CD4-positive, alpha-beta memory T cell (primary cell): ENCODE results near the gene CGNL1. TPM values are rescaled to one million over a fixed set of nuclear protein-coding genes. Genes with fewer than 3 reads are reported as not detected.

Source experiments
- CTCF ChIA-PET: fragments of 350-600 bp; sonication (Branson Sonifier 250); formaldehyde crosslinking; loops from one replicate; lab custom pipeline; 2021; ENCODE audit warnings: inconsistent platforms; ENCODE audit not compliant: partially characterized antibody; lab: Charles Lee
- POLR2A ChIA-PET: fragments of 350-600 bp; sonication (Branson Sonifier 250); formaldehyde crosslinking; loops from one replicate; lab custom pipeline; 2021; ENCODE audit not compliant: partially characterized antibody; lab: Charles Lee
- DNase-seq, 5 donors: peaks; one replicate each; pipeline versions ENCODE4 v3.0.0 to v3.0.0-alpha.2; 2020 to 2022; ENCODE audit warnings: mixed read lengths in 1 of 5
- H3K27ac ChIP-seq: one replicate; pipeline ENCODE4 v1.7.0; 2013; ENCODE audit warnings: low read depth, low read length
- H3K27me3 ChIP-seq: 2 replicates; pipeline ENCODE4 v1.7.0; 2013; ENCODE audit warnings: mild to moderate bottlenecking, low read length, moderate library complexity; ENCODE audit not compliant: insufficient read depth
- H3K36me3 ChIP-seq: 2 replicates; pipeline ENCODE4 v1.7.0; 2013; ENCODE audit warnings: mild to moderate bottlenecking, low read length, moderate library complexity; ENCODE audit not compliant: insufficient read depth
- H3K4me1 ChIP-seq: 2 replicates; pipeline ENCODE4 v1.7.0; 2013; ENCODE audit warnings: mild to moderate bottlenecking, low read length, moderate library complexity; ENCODE audit not compliant: insufficient read depth
- H3K4me3 ChIP-seq, 2 donors: one replicate each; pipeline ENCODE4 v1.7.0; 2013; ENCODE audit warnings: low read length in 2 of 2, mild to moderate bottlenecking in 1 of 2
- H3K9me3 ChIP-seq, 2 donors: one replicate each; pipeline ENCODE4 v1.7.0; 2013; ENCODE audit warnings: low read length in 2 of 2, control low read depth in 1 of 2; ENCODE audit not compliant: control insufficient read depth in 1 of 2
- H3K27ac Mint-ChIP-seq, 7 donors: one replicate each; pipeline ENCODE4 v1.8.0; 2020 to 2021; ENCODE audit warnings: mixed read lengths in 7 of 7, mild to moderate bottlenecking in 6 of 7, inconsistent platforms in 3 of 7, moderate library complexity in 3 of 7
- H3K27me3 Mint-ChIP-seq, 2 donors: one replicate each; pipeline ENCODE4 v1.8.0; 2020 to 2021; ENCODE audit warnings: mixed read lengths in 2 of 2
- H3K36me3 Mint-ChIP-seq, 2 donors: one replicate each; pipeline ENCODE4 v1.8.0; 2020 to 2021; ENCODE audit warnings: mixed read lengths in 2 of 2, inconsistent platforms in 1 of 2, mild to moderate bottlenecking in 1 of 2
- H3K4me1 Mint-ChIP-seq, 4 donors: one replicate each; pipeline ENCODE4 v1.8.0; 2020 to 2021; ENCODE audit warnings: mixed read lengths in 4 of 4, mild to moderate bottlenecking in 1 of 4
- H3K4me3 Mint-ChIP-seq, 8 donors: one replicate each; pipeline ENCODE4 v1.8.0; 2020 to 2021; ENCODE audit warnings: mixed read lengths in 8 of 8, mild to moderate bottlenecking in 7 of 8, moderate library complexity in 6 of 8, inconsistent platforms in 3 of 8
- H3K9me3 Mint-ChIP-seq, 8 donors: one replicate each; pipeline ENCODE4 v1.8.0; 2020 to 2021; ENCODE audit warnings: mixed read lengths in 8 of 8, mild to moderate bottlenecking in 5 of 8, inconsistent platforms in 3 of 8, moderate library complexity in 1 of 8
- intact Hi-C: fragments of 100-400 bp; cut with micrococcal nuclease; formaldehyde crosslinking; loops from one replicate; pipeline ENCODE4 v1.15.1; 2023
- polyA plus RNA-seq, 2 donors: library from polyadenylated mRNA; unstranded; fragments of 300-500 nt; fragmentation: Illumina TruSeq; gene quantifications; one replicate each; pipeline ENCODE4 v1.2.3, GENCODE V29; 2021
- total RNA-seq, 2 experiments: library from RNA; stranded (reverse); gene quantifications; one replicate each; pipeline ENCODE4 v1.2.3, GENCODE V29; 2021

CGNL1 gene
- total and polyA plus RNA-seq, 4 experiments from 2014 or later = not detected

DNA sequence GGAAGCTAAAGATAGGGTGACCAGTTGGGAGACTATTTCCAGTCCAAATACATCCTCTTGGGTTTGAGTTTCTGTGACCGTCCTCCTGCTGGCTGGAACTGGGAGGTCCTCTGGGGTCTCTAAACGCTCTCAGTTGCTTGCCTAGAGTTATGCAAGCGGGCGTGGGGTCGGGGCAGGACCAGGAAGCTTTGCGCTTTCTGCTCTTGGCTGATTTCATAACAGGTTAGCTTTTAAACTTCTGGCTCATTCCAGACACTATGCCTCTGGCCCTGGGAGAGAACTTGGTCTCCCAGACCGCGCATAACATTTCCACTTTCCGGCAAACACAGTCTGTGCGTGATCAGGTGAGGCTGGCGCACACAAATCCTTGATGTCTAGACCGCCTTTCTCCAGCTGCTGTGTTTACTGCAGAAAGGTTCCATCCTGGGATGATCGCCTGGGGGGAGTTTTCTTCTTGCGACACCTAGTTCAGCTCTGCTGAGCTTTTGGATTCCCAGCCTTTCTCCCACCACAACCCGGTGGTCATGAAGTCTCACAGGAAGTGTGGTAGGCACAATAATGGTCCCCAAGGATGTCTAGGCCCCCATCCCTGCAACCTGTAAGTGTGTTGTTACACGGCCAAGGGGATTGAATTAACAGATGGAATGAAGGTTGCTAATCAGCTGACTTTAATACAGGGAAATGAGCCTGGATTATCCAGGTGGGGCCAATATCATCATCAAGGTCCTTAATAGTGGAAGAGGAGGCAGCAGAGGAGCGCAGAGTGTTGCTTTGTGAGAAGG is 23.6 kb upstream of the CGNL1 start:
- Histone ChIP-seq H3K9me3 (no peaks in the 10 kb centered on the region), H3K4me1 (no peaks in the 10 kb centered on the region), H3K27me3 (no peaks in the 10 kb centered on the region), H3K27ac (no peak overlapping the region), H3K36me3 (no peaks in the 10 kb centered on the region), H3K4me3 (no peak overlapping the region)
- no peak for DNase-seq
- H3K27me3 Mint-ChIP-seq = peaks cover 6 to 17% of the 10 kb centered on the region in 2 donors
- H3K27ac Mint-ChIP-seq = no peak overlapping the region
- H3K4me1 Mint-ChIP-seq = no peaks in the 10 kb centered on the region
- no peaks in the 10 kb centered on the region for H3K36me3 Mint-ChIP-seq
- intact Hi-C loops = no loop called here
- ChIA-PET CTCF (no interaction called here), POLR2A (no interaction called here)
- no peak overlapping the region for H3K4me3 Mint-ChIP-seq
- H3K9me3 Mint-ChIP-seq = peaks cover 0 to 1% (median 0%) of the 10 kb centered on the region in 8 donors

GRCh38 chr15:57353317-57353804 is 22.9 kb upstream of the CGNL1 start:
- Histone ChIP-seq H3K4me3 (no peak overlapping the region), H3K27me3 (no peaks in the 10 kb centered on the region), H3K27ac (no peak overlapping the region), H3K9me3 (no peaks in the 10 kb centered on the region), H3K4me1 (no peaks in the 10 kb centered on the region), H3K36me3 (no peaks in the 10 kb centered on the region)
- no peak for DNase-seq
- H3K27ac Mint-ChIP-seq = no peak overlapping the region
- ChIA-PET POLR2A (no interaction called here), CTCF (no interaction called here)
- H3K4me3 Mint-ChIP-seq = no peak overlapping the region
- H3K4me1 Mint-ChIP-seq = no peaks in the 10 kb centered on the region
- H3K36me3 Mint-ChIP-seq = no peaks in the 10 kb centered on the region
- H3K27me3 Mint-ChIP-seq = peaks cover 6 to 18% of the 10 kb centered on the region in 2 donors
- intact Hi-C loops = no loop called here
- peaks cover 0 to 1% (median 0%) of the 10 kb centered on the region in 8 donors for H3K9me3 Mint-ChIP-seq

DNA sequence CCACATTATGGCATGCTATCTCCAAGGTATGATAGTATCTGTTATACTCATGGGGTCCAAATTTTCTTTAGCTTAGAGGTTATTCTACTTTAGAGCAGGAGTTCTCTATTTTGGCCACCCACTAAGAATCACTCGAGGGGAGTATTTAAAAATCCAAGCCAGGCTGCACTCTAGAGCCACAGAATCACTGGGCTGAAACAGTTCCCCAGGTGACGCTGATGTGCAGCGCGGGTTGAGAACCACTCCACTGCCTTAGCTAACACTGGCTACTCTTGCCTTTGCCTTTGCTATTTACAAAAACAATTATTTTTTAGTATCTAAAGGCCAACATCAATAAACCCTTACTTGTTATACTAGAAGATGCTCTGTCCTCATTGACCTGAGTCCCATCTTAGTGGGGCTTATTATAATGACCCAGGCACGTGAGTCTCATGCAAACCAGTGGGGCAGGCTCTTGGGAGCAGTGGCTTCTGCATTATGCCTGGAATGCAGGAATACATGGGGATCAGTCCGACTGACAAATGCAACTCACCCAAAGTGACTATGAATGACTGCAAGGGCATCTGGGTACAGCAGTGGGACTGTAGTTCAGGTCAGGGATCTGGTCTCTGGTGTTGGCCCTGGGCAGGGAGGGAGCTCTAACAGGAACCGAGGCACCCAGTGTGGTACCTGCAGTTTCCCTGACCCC is 21.7 kb upstream of the CGNL1 start:
- Histone ChIP-seq H3K4me3 (no peak overlapping the region), H3K9me3 (no peaks in the 10 kb centered on the region), H3K27ac (no peak overlapping the region), H3K4me1 (no peaks in the 10 kb centered on the region), H3K27me3 (no peaks in the 10 kb centered on the region), H3K36me3 (no peaks in the 10 kb centered on the region)
- POLR2A ChIA-PET = no interaction called here
- H3K36me3 Mint-ChIP-seq = no peaks in the 10 kb centered on the region
- no peaks in the 10 kb centered on the region for H3K4me1 Mint-ChIP-seq
- no peak overlapping the region for H3K4me3 Mint-ChIP-seq
- DNase-seq = no peak
- no peak overlapping the region for H3K27ac Mint-ChIP-seq
- intact Hi-C loops = no loop called here
- CTCF ChIA-PET = interaction anchor here (1.1 kb wide), 1 partner anchor 14 kb away, joined by 3 read pairs; no protein-coding TSS in a partner anchor
- peaks cover 6 to 18% of the 10 kb centered on the region in 2 donors for H3K27me3 Mint-ChIP-seq
- H3K9me3 Mint-ChIP-seq = peaks cover 0 to 1% (median 0%) of the 10 kb centered on the region in 8 donors

DNA sequence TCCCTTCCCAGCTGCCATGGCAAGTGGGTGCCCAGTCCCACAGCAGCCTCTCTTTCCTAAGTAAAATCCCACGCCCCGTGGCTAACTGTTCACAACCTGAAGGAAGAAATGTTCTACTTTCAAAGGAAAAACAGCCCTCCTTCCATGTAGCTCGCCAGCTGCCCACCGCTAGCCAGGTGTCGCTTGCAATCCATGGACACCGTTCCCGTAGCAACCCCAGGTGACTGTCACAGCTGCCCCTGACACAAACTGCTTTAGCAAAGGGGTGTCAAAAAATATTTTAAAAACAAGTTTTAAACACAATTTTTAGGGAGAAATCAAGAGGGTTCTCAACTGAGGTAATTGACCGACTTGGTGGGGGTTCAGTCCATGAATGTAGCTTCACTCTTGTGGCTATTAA is 21.0 kb upstream of the CGNL1 start:
- Histone ChIP-seq H3K36me3 (no peaks in the 10 kb centered on the region), H3K9me3 (no peaks in the 10 kb centered on the region), H3K27me3 (no peaks in the 10 kb centered on the region), H3K4me3 (no peak overlapping the region), H3K27ac (no peak overlapping the region), H3K4me1 (no peaks in the 10 kb centered on the region)
- Mint-ChIP-seq H3K4me3 (no peak overlapping the region), H3K27me3 (peaks cover 6 to 18% of the 10 kb centered on the region in 2 donors), H3K36me3 (no peaks in the 10 kb centered on the region), H3K27ac (no peak overlapping the region), H3K9me3 (peaks cover 0 to 1% (median 0%) of the 10 kb centered on the region in 8 donors), H3K4me1 (no peaks in the 10 kb centered on the region)
- DNase-seq = no peak
- ChIA-PET CTCF (interaction anchor here (1.1 to 1.3 kb wide), 2 partner anchors 12 to 15 kb away, joined by 3 to 4 read pairs; no protein-coding TSS in a partner anchor), POLR2A (no interaction called here)
- intact Hi-C loops = no loop called here

GRCh38 chr15:57356178-57356577 is 20.1 kb upstream of the CGNL1 start:
- Histone ChIP-seq H3K9me3 (no peaks in the 10 kb centered on the region), H3K36me3 (no peaks in the 10 kb centered on the region), H3K4me3 (no peak overlapping the region), H3K27ac (no peak overlapping the region), H3K4me1 (no peaks in the 10 kb centered on the region), H3K27me3 (no peaks in the 10 kb centered on the region)
- Mint-ChIP-seq H3K27ac (no peak overlapping the region), H3K27me3 (peaks cover 6 to 18% of the 10 kb centered on the region in 2 donors), H3K9me3 (peaks cover 0 to 1% (median 0%) of the 10 kb centered on the region in 8 donors), H3K4me1 (no peaks in the 10 kb centered on the region), H3K4me3 (no peak overlapping the region), H3K36me3 (no peaks in the 10 kb centered on the region)
- DNase-seq = no peak
- POLR2A ChIA-PET = no interaction called here
- intact Hi-C loops = no loop called here
- CTCF ChIA-PET = interaction anchor here (1.3 kb wide), 1 partner anchor 13 kb away, joined by 4 read pairs; no protein-coding TSS in a partner anchor

GRCh38 chr15:57356636-57357035 is 19.7 kb upstream of the CGNL1 start:
- CTCF ChIA-PET = interaction anchor here (1.3 kb wide), 1 partner anchor 14 kb away, joined by 4 read pairs; no protein-coding TSS in a partner anchor
- H3K27ac Mint-ChIP-seq = no peak overlapping the region

GRCh38 chr15:57357799-57358198 is 18.5 kb upstream of the CGNL1 start:
- POLR2A ChIA-PET = no interaction called here
- Mint-ChIP-seq H3K27ac (no peak overlapping the region), H3K9me3 (peaks cover 0 to 1% (median 0%) of the 10 kb centered on the region in 8 donors), H3K27me3 (peaks cover 6 to 18% of the 10 kb centered on the region in 2 donors), H3K4me3 (no peak overlapping the region), H3K4me1 (no peaks in the 10 kb centered on the region), H3K36me3 (no peaks in the 10 kb centered on the region)
- no peaks in the 10 kb centered on the region for H3K4me1 ChIP-seq
- no peak for DNase-seq
- H3K27ac ChIP-seq = no peak overlapping the region
- H3K9me3 ChIP-seq = no peaks in the 10 kb centered on the region
- H3K27me3 ChIP-seq = no peaks in the 10 kb centered on the region
- intact Hi-C loops = no loop called here
- H3K4me3 ChIP-seq = no peak overlapping the region
- no peaks in the 10 kb centered on the region for H3K36me3 ChIP-seq
- CTCF ChIA-PET = interaction anchor here (0.5 to 1.6 kb wide), 2 partner anchors 15 to 19 kb away, joined by 3 to 4 read pairs; no protein-coding TSS in a partner anchor

More at GRCh38 chr15:57356636-57357035, 19.7 kb upstream of the CGNL1 start:
- H3K4me3 Mint-ChIP-seq = no peak overlapping the region
- no peak overlapping the region for H3K4me3 ChIP-seq
- no peaks in the 10 kb centered on the region for H3K4me1 Mint-ChIP-seq
- H3K27me3 Mint-ChIP-seq = peaks cover 6 to 18% of the 10 kb centered on the region in 2 donors
- no peaks in the 10 kb centered on the region for H3K36me3 ChIP-seq
- DNase-seq = no peak
- POLR2A ChIA-PET = no interaction called here
- H3K4me1 ChIP-seq = no peaks in the 10 kb centered on the region
- H3K36me3 Mint-ChIP-seq = no peaks in the 10 kb centered on the region
- H3K27me3 ChIP-seq = no peaks in the 10 kb centered on the region
- no peaks in the 10 kb centered on the region for H3K9me3 ChIP-seq
- intact Hi-C loops = no loop called here
- H3K27ac ChIP-seq = no peak overlapping the region
- peaks cover 0 to 1% (median 0%) of the 10 kb centered on the region in 8 donors for H3K9me3 Mint-ChIP-seq
